AG10803 (cell line): ENCODE measurements around the gene FNDC3A.

Experiments
- DNase-seq: peaks from one replicate; pipeline ENCODE4 v3.0.0; 2010; ENCODE audit warnings: low read depth
- H3K4me3 ChIP-seq: 2 replicates; pipeline ENCODE4 v1.5.1; 2011; ENCODE audit warnings: mild to moderate bottlenecking, low read length, control low read depth
- TF ChIP-seq, protein P1 (sequence below): conservative IDR thresholded peaks from 2 replicates; pipeline ENCODE4 v1.5.1; 2011; ENCODE audit warnings: mild to moderate bottlenecking, low read length, control low read depth, inconsistent platforms

The FNDC3A gene

DNA sequence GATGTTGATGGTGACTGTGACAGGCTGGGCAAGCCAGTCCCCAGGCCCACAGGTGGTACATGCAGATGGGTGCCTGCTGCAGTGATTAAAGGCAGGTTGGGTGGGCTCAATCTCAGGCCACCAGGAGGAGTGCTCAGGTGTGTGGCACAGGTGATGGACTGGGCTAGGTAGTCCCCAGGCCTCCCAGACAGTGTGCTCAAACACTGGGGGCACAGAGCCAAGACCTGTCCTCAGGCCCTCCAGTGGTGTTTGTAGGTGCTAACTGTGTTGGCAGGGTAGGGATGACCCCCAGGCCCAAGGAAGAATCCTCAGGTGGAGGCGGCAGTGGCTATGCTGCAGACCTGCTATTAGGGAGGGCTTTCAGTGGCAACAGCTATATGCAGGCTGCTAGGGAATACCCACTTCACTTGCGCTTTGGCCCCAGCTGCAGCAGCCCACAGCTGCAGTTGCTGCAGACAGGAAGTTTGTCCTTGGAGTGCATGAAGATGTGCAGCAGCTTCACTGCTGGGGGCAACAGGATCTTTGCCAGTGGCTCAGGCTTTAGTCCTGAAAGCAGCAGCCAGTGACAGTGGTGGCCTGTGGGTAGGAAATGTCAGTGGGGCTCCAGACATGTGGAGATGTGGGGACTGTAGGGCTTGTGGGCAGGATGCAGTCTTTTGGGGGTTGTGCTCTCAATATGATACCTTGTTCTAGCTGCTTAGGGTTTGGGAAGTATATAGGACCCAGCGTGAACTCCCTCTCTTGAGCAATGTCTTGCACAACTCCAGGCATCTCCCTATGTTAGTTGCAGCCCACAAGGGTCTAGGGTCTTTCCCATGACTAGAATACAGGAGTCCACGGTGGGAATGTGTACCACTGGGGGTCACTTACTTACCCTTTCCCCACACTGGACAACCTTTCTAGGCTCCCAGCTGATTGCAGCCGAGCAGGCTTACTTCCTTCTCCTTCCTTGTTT, 190.4 kb downstream of the FNDC3A start:
- DNase-seq = no peak
- TF ChIP-seq, protein P1, sequence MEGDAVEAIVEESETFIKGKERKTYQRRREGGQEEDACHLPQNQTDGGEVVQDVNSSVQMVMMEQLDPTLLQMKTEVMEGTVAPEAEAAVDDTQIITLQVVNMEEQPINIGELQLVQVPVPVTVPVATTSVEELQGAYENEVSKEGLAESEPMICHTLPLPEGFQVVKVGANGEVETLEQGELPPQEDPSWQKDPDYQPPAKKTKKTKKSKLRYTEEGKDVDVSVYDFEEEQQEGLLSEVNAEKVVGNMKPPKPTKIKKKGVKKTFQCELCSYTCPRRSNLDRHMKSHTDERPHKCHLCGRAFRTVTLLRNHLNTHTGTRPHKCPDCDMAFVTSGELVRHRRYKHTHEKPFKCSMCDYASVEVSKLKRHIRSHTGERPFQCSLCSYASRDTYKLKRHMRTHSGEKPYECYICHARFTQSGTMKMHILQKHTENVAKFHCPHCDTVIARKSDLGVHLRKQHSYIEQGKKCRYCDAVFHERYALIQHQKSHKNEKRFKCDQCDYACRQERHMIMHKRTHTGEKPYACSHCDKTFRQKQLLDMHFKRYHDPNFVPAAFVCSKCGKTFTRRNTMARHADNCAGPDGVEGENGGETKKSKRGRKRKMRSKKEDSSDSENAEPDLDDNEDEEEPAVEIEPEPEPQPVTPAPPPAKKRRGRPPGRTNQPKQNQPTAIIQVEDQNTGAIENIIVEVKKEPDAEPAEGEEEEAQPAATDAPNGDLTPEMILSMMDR = no peak
- no peak overlapping the region for H3K4me3 ChIP-seq

GRCh38 chr13:49171359-49171758, 195.6 kb downstream of the FNDC3A start:
- H3K4me3 ChIP-seq = no peak overlapping the region
- no peak for DNase-seq
- TF ChIP-seq, protein P1 = no peak

GRCh38 chr13:49183672-49184325, 208.1 kb downstream of the FNDC3A start:
- TF ChIP-seq, protein P1 = no peak
- DNase-seq = no peak

DNA sequence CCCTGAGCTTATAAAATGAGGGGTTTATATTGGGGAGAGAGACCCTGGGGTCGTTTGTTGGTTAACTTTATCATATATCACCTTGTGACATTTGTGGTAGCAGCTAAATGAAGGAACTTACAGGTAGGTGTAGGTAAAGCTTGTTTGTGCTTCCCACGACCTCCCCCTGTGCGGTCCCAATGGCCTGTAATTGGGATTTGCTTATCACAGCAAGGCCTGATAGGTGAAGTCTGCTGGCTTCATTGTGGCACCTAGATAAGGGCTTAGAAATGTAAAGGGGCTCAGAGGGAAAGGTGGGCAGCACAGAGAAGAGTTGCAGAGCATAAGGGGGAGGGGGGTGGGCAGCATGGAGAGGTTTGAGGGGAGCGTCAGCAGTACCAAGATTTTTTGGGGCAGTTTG, 208.9 kb downstream of the FNDC3A start:
- TF ChIP-seq, protein P1 = no peak
- no peak for DNase-seq
- no peak overlapping the region for H3K4me3 ChIP-seq

More at GRCh38 chr13:49183672-49184325, 208.1 kb downstream of the FNDC3A start:
- no peak overlapping the region for H3K4me3 ChIP-seq

- DNase-seq = no peak
- TF ChIP-seq, protein P1 = no peak
- no peak overlapping the region for H3K4me3 ChIP-seq
These were observed 209.6 kb downstream of the FNDC3A start for GRCh38 chr13:49185264-49185663.

- no peak overlapping the region for H3K4me3 ChIP-seq
- DNase-seq = no peak
- TF ChIP-seq, protein P1 = no peak
These were observed 215.2 kb downstream of the FNDC3A start for GRCh38 chr13:49190901-49191300.

DNA sequence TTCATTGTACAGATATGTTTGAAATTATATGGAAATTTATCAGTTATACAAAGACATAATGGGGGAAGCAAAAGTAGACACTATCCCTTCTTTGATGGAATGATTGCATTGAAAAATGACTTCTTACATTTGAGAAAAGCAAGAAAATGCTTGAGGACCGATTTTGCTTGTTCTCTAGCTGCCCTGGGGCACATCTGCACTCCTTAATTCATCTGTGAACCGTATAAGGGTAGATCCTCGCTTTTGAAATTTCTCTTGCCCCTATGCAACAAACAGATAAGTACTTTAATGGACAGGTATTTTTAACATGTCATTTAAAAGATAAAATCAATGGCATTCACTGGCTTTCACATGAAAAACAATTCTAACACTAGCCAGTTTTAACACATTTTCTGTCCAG, 230.9 kb downstream of the FNDC3A start:
- no peak for DNase-seq
- TF ChIP-seq, protein P1 = no peak
- H3K4me3 ChIP-seq = no peak overlapping the region
